Brain microvascular endothelial cell (primary cell): ENCODE results near the gene DNAJC22.

Source experiments
- DNase-seq: peaks from one replicate; pipeline ENCODE4 v3.0.0-alpha.2; 2020
- H3K27ac ChIP-seq: fragments of 250-450 bp; sonication (Bioruptor Pico); 2 replicates; pipeline ENCODE4 v1.5.1; 2020; ENCODE audit warnings: mild to moderate bottlenecking, moderate library complexity
- H3K27me3 ChIP-seq: fragments of 250-450 bp; sonication (Bioruptor Pico); replicated peaks from 2 replicates; pipeline ENCODE4 v1.5.1; 2020; ENCODE audit warnings: mild to moderate bottlenecking
- H3K36me3 ChIP-seq: fragments of 250-450 bp; sonication (Bioruptor Pico); replicated peaks from 2 replicates; pipeline ENCODE4 v1.5.1; 2020; ENCODE audit warnings: mild to moderate bottlenecking
- H3K4me3 ChIP-seq: 2 replicates; pipeline ENCODE4 v1.5.1; 2011; ENCODE audit warnings: low read depth, mild to moderate bottlenecking, control low read depth, low read length, moderate library complexity
- in situ Hi-C: cut with HindIII; loops from 2 replicates; pipeline ENCODE4 v1.10.0; 2017; ENCODE audit warnings: low sequenced_read_pairs, low pct_ligation_motif_present
- TF ChIP-seq, protein P1 (sequence below): IDR thresholded peaks from 2 replicates; pipeline ENCODE4 v1.5.1; 2011; ENCODE audit warnings: low read depth, mild to moderate bottlenecking, moderate library complexity, low read length, control low read depth, inconsistent platforms; ENCODE audit errors: missing control alignments

The DNAJC22 gene

GRCh38 chr12:49346659-49347310 is at the start of gene DNAJC22:
Gene DNAJC22 (plus strand): TSS chr12:49346888. CDS start chr12:49348873, 1,985 bp downstream.
- peaks cover 13% of the 10 kb centered on the region for H3K27me3 ChIP-seq

GRCh38 chr12:49297695-49298060 is 49.0 kb upstream of the DNAJC22 start:
- TF ChIP-seq, protein P1, sequence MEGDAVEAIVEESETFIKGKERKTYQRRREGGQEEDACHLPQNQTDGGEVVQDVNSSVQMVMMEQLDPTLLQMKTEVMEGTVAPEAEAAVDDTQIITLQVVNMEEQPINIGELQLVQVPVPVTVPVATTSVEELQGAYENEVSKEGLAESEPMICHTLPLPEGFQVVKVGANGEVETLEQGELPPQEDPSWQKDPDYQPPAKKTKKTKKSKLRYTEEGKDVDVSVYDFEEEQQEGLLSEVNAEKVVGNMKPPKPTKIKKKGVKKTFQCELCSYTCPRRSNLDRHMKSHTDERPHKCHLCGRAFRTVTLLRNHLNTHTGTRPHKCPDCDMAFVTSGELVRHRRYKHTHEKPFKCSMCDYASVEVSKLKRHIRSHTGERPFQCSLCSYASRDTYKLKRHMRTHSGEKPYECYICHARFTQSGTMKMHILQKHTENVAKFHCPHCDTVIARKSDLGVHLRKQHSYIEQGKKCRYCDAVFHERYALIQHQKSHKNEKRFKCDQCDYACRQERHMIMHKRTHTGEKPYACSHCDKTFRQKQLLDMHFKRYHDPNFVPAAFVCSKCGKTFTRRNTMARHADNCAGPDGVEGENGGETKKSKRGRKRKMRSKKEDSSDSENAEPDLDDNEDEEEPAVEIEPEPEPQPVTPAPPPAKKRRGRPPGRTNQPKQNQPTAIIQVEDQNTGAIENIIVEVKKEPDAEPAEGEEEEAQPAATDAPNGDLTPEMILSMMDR = no peak
- no peaks in the 10 kb centered on the region for H3K36me3 ChIP-seq
- DNase-seq = no peak
- peaks cover 32% of the 10 kb centered on the region for H3K27me3 ChIP-seq
- no peak overlapping the region for H3K27ac ChIP-seq
- in situ Hi-C loops = no loop called here
- H3K4me3 ChIP-seq = no peak overlapping the region

More at GRCh38 chr12:49346659-49347310, at the start of gene DNAJC22:
- H3K27ac ChIP-seq = no peak within 1 kb of the TSS
- H3K4me3 ChIP-seq = peak within 1 kb of the TSS; percentile 48
- no peaks in the 10 kb centered on the region for H3K36me3 ChIP-seq
- in situ Hi-C loops = no loop called here
- TF ChIP-seq, protein P1 = peak; percentile 4
- no peak for DNase-seq

- DNase-seq = no peak
- TF ChIP-seq, protein P1 = peak; percentile 31
- Histone ChIP-seq H3K27me3 (peaks cover 32% of the 10 kb centered on the region), H3K36me3 (no peaks in the 10 kb centered on the region), H3K4me3 (no peak overlapping the region), H3K27ac (no peak overlapping the region)
- in situ Hi-C loops = no loop called here
Measured at GRCh38 chr12:49298160-49298559, 48.5 kb upstream of the DNAJC22 start.

- no peaks in the 10 kb centered on the region for H3K36me3 ChIP-seq
- peaks cover 6% of the 10 kb centered on the region for H3K27me3 ChIP-seq
- DNase-seq = no peak
- in situ Hi-C loops = no loop called here
- no peak overlapping the region for H3K4me3 ChIP-seq
- TF ChIP-seq, protein P1 = no peak
- H3K27ac ChIP-seq = no peak overlapping the region
Measured at GRCh38 chr12:49301760-49302159, 44.9 kb upstream of the DNAJC22 start.

DNA sequence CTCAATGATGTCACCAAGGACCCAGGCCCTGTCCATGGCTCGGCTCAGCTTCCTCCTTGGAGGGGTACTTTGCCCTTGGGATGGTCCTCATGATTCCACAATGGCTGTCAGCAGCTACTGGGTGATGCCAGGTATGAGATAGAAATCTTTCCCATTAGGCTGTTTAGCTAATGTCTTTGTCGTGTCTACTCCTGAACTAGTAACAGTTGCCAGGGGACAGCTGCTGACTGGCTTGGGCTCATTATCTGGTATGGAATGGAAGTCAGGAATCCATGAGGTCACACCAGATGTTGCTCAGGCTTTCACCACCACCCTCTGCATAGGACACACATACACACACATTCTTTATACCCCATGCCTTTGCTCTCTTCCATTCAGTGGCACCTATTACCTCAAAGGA is 42.5 kb upstream of the DNAJC22 start:
- TF ChIP-seq, protein P1 = no peak
- in situ Hi-C loops = no loop called here
- Histone ChIP-seq H3K27me3 (no peaks in the 10 kb centered on the region), H3K4me3 (no peak overlapping the region), H3K36me3 (no peaks in the 10 kb centered on the region), H3K27ac (no peak overlapping the region)
- peak; percentile 44 for DNase-seq

DNA sequence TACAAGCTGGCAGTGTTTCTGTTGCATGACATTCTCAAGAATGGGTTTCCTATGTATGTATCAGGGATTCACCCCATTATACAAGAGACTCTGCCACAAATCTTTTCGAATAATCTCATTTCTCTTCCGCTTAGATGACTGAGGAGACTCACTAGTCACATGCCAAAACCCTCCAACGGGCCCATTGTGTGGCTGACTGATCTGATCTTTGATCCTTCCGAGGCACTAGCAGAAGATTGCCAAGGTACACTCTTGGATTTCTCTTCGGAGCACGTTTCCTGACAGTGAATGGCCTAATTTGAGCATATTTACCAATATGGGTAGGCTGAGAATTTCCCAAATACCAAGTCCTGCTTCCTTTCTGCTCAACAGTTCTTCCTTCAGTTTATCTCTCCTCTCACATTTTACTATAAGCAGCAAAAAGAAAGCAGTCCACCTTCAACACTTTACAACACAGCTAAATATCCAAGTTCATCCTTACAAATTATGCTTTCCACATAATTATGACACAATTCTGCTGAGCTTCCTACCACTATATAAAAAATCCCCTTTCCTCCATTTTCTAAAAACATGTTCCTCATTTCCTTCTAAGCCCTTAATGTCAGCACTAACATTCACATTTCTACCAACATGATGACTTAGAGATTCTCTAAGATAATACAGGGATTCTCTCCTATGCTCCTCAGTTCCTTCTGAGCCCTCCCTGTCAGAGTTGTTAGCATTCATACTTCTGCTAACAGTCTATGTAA is 40.8 kb upstream of the DNAJC22 start:
- Histone ChIP-seq H3K4me3 (no peak overlapping the region), H3K27me3 (no peaks in the 10 kb centered on the region), H3K36me3 (no peaks in the 10 kb centered on the region), H3K27ac (no peak overlapping the region)
- no peak for DNase-seq
- TF ChIP-seq, protein P1 = no peak
- in situ Hi-C loops = no loop called here
